ENCODE data around the gene ZNF710. TPM values are rescaled to one million over a fixed set of nuclear protein-coding genes. Genes with fewer than 3 reads are reported as not detected.

ZNF710 gene
- total and polyA plus RNA-seq, 2 of the 13 experiments (the other 11 are each of a cell fraction or from before 2014, with no cell fraction given): 4.7 to 20.6 TPM

GRCh38 chr15:90101130-90101968, 100.2 kb downstream of the ZNF710 start (continued):
- no peak for TF ChIP-seq ZBTB2 (CRISPR knock-in tag; IDR thresholded peaks at IDR 0.05; ENCODE audit: low read depth)
- no peak for TF ChIP-seq FOXP4 (CRISPR knock-in tag; IDR thresholded peaks at IDR 0.05)
- TF ChIP-seq FOXC1 (CRISPR knock-in tag; IDR thresholded peaks at IDR 0.05; ENCODE audit: borderline replicate concordance): no peak; the same call in 1 of the 2 replicates
- TF ChIP-seq THAP11 (CRISPR knock-in tag; IDR thresholded peaks at IDR 0.05): no peak; the same call in 1 of the 2 replicates
- no peak for TF ChIP-seq MYC (CRISPR knock-in tag; IDR thresholded peaks at IDR 0.05; ENCODE audit: borderline replicate concordance)
- no peak for TF ChIP-seq ZNF234 (CRISPR knock-in tag; conservative IDR thresholded peaks at IDR 0.05)
- TF ChIP-seq ZNF549 (CRISPR knock-in tag; IDR thresholded peaks at IDR 0.05): no peak
- no peak for TF ChIP-seq ZNF512B (CRISPR knock-in tag; IDR thresholded peaks at IDR 0.05; ENCODE audit: borderline replicate concordance)
- TF ChIP-seq ZNF564 (CRISPR knock-in tag; IDR thresholded peaks at IDR 0.05): no peak
- TF ChIP-seq ZNF792 (CRISPR knock-in tag; IDR thresholded peaks at IDR 0.05): peak; percentile 22; the same call in 1 of the 2 replicates
- TF ChIP-seq MAZ (IDR thresholded peaks at IDR 0.05; ENCODE audit: borderline replicate concordance, low read depth, low read length): no peak
- no peak for TF ChIP-seq MAZ (CRISPR knock-in tag; IDR thresholded peaks at IDR 0.05; ENCODE audit: low read depth)
- no peak for TF ChIP-seq TGIF2 (CRISPR knock-in tag; IDR thresholded peaks at IDR 0.05)
- no peak for TF ChIP-seq ZNF709 (CRISPR knock-in tag; IDR thresholded peaks at IDR 0.05)
- no peak for TF ChIP-seq ZFP82 (CRISPR knock-in tag; IDR thresholded peaks at IDR 0.05; ENCODE audit: borderline replicate concordance)
- 0 out of 2 replicates have a peak, but pooled peaks have one; percentile 21 for TF ChIP-seq ZNF546 (CRISPR knock-in tag; conservative IDR thresholded peaks at IDR 0.05)
- no peak for TF ChIP-seq ZNF329 (CRISPR knock-in tag; IDR thresholded peaks at IDR 0.05; ENCODE audit: low read depth)
- TF ChIP-seq ZNF24 (IDR thresholded peaks at IDR 0.05): no peak
- TF ChIP-seq MBNL3 (CRISPR knock-in tag; conservative IDR thresholded peaks at IDR 0.05): no peak
- TF ChIP-seq POLR2A (IDR thresholded peaks at IDR 0.05; ENCODE audit: insufficient read depth in 1 of 2, low read depth in 2 of 2, low read length in 2 of 2): peak; percentile 28 to 43; a peak in 2 of 4 replicates
- TF ChIP-seq MTF1 (CRISPR knock-in tag; IDR thresholded peaks at IDR 0.05): no peak
- TF ChIP-seq SIX4 (CRISPR knock-in tag; IDR thresholded peaks at IDR 0.05): no peak
- TF ChIP-seq NFE2 (CRISPR knock-in tag; IDR thresholded peaks at IDR 0.05): no peak
- TF ChIP-seq HMG20B (CRISPR knock-in tag; conservative IDR thresholded peaks at IDR 0.05): no peak
- TF ChIP-seq ZNF850 (CRISPR knock-in tag; conservative IDR thresholded peaks at IDR 0.05): no peak
- TF ChIP-seq KLF15 (CRISPR knock-in tag; IDR thresholded peaks at IDR 0.05; ENCODE audit: borderline replicate concordance): no peak
- TF ChIP-seq ZNF451 (CRISPR knock-in tag; IDR thresholded peaks at IDR 0.05): no peak

Measured in HepG2 (cell line).